K562 (cell line): ENCODE measurements around the gene FN3KRP. TPM values are rescaled to one million over a fixed set of nuclear protein-coding genes. Genes with fewer than 3 reads are reported as not detected.

ENCODE experiments used
- FOXJ2 ChIP-seq: fragments of 200-800 bp; sonication (Bioruptor generic); IDR thresholded peaks from 2 replicates; pipeline ENCODE4 v1.6.1; 2016; ENCODE audit warnings: missing genetic modification characterization, missing compliant biosample characterization
- HMGN3 ChIP-seq: IDR thresholded peaks from 2 replicates; pipeline ENCODE4 v1.6.1; 2011; ENCODE audit warnings: borderline replicate concordance, low read depth, mild to moderate bottlenecking, mixed read lengths, low read length; ENCODE audit not compliant: insufficient read length; ENCODE audit errors: extremely low read depth
- HOXB6 ChIP-seq: fragments of 250-450 bp; sonication (Bioruptor Pico); IDR thresholded peaks from 2 replicates; pipeline ENCODE4 v1.5.1; 2022; ENCODE audit warnings: mild to moderate bottlenecking, borderline replicate concordance
- PURB ChIP-seq: sonication (generic); formaldehyde crosslinking; IDR thresholded peaks from 2 replicates; pipeline ENCODE4 v1.9.0; 2021; ENCODE audit warnings: low read depth, mild to moderate bottlenecking, missing genetic modification reagents
- RCOR1 ChIP-seq, 2 experiments: IDR thresholded peaks; 2 replicates each; pipeline ENCODE4 v1.6.1; 2012; ENCODE audit warnings: low read depth in 2 of 2, low read length in 2 of 2, borderline replicate concordance in 1 of 2, improper control_type of control experiment in 1 of 2
- SMARCE1 ChIP-seq: fragments of 450-650 bp; IDR thresholded peaks from 2 replicates; pipeline ENCODE4 v1.7.1; 2016; ENCODE audit warnings: mild to moderate bottlenecking
- SRSF3 ChIP-seq: fragments of 200-400 bp; formaldehyde crosslinking; IDR thresholded peaks from 2 replicates; pipeline ENCODE4 v1.6.1; 2016; ENCODE audit warnings: mild to moderate bottlenecking, low read length, moderate library complexity; ENCODE audit not compliant: insufficient read depth
- TCF7 ChIP-seq: sonication (generic); IDR thresholded peaks from 2 replicates; pipeline ENCODE4 v1.6.1; 2016; ENCODE audit warnings: antibody characterized with exemption, borderline replicate concordance
- USF1 ChIP-seq: sonication (generic); formaldehyde crosslinking; IDR thresholded peaks from 2 replicates; pipeline ENCODE4 v1.9.0; 2022; ENCODE audit warnings: mild to moderate bottlenecking, missing genetic modification reagents
- ZFP30 ChIP-seq: fragments of 250-450 bp; sonication (Bioruptor Pico); IDR thresholded peaks from 2 replicates; pipeline ENCODE4 v1.8.0; 2022; ENCODE audit warnings: moderate library complexity, mild to moderate bottlenecking, inconsistent platforms, borderline replicate concordance
- polyA plus RNA-seq, 8 experiments: library from polyadenylated mRNA; depleted of rRNA in 4 of 8; stranded (reverse) in 5 of 8; unstranded in 3 of 8; fragments of >200 nt; fragmentation: Nextera tagmentation in 2 of 8; fragmentation: Illumina TruSeq in 1 of 8; extraction: Ambion mirVana in 2 of 8; extraction: Trizol in 1 of 8; gene quantifications; 2 replicates each; pipeline versions ENCODE4 v1.2.1 to v1.2.3, GENCODE V29; 2011 to 2014; ENCODE audit warnings: inconsistent platforms in 1 of 8, missing spikeins in 1 of 8
- total RNA-seq, 7 experiments: library from RNA; depleted of rRNA in 6 of 7; stranded (reverse); fragments of >200 nt in 6 of 7; fragmentation: Illumina TruSeq in 2 of 7; extraction: Trizol in 2 of 7; gene quantifications; 2 replicates each; pipeline versions ENCODE4 v1.2.1 to v1.2.3, GENCODE V29; 2011 to 2021; ENCODE audit warnings: low replicate concordance in 1 of 7
- TF ChIP-seq, protein P1 (sequence below): sonication (generic); formaldehyde crosslinking; IDR thresholded peaks from 2 replicates; pipeline ENCODE4 v1.8.1; 2023; ENCODE audit warnings: missing genetic modification reagents, mild to moderate bottlenecking, borderline replicate concordance
- TF ChIP-seq, protein P2 (sequence below): fragments of 450-650 bp; IDR thresholded peaks from 2 replicates; pipeline ENCODE4 v1.6.1; 2016; ENCODE audit warnings: low read depth, mild to moderate bottlenecking, moderate library complexity
- TF ChIP-seq, protein P3 (sequence below): sonication (generic); formaldehyde crosslinking; IDR thresholded peaks from 2 replicates; pipeline ENCODE4 v1.8.0; 2022; ENCODE audit warnings: mild to moderate bottlenecking, missing genetic modification reagents
- TF ChIP-seq, protein P4 (sequence below): sonication (generic); formaldehyde crosslinking; IDR thresholded peaks from 2 replicates; pipeline ENCODE4 v1.4.0; 2020; ENCODE audit warnings: mild to moderate bottlenecking, missing genetic modification reagents
- TF ChIP-seq, protein P5 (sequence below): fragments of 450-650 bp; IDR thresholded peaks from one replicate; pipeline ENCODE4 v1.6.1; 2018; ENCODE audit warnings: mild to moderate bottlenecking, moderate library complexity; ENCODE audit not compliant: partially characterized antibody

The FN3KRP gene
- total and polyA plus RNA-seq, 9 of the 15 experiments (the other 6 are each of a cell fraction or from before 2014, with no cell fraction given), result 2.0 to 32.1 (median 24.9) TPM

DNA sequence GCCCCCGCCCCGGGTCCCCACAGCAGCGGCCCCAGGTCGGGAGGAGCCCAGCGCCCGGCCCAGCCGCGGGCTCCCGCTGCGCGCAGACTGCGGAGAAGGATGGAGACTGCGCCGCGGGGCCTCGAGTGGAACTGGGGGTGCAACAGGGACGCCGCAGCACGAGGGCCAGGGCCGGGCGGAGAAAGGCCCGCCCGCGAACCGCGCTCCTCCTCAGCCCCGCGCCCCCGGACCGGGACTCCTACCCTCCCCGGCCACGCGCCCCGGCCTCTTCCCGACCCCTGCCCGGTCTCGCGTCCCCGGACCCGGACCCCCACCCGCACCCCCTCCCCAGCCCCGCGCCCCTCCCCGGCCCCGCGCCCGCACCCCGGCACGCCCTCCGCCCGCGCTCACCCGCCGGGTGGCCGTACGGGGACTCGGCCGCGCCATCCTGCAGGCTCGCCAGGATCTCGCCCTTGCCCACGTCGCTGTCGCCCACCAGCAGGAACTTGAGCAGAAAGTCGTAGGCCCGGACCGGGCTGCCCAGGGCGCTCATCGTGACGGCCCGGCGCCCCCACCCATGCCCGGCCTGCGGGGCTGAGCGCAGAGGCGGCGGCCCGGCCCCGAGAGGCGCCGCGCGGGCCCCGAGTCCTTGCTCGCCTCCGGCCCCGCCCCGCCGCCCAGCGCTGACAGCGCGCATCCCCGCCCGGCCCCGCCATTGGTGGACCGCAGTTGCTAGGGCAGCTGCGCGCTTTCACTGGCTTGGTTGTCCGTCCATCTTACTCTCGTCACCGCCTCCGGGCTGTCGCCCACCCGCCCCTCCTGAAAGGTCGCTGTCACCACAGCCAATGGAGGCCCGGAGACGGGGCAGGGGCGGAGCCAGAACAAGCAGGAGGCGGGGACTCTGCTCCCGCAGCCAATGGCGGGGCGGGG is 18.2 kb upstream of the FN3KRP start, which contains the start of gene RAB40B (continued):
- TF ChIP-seq, protein P1, sequence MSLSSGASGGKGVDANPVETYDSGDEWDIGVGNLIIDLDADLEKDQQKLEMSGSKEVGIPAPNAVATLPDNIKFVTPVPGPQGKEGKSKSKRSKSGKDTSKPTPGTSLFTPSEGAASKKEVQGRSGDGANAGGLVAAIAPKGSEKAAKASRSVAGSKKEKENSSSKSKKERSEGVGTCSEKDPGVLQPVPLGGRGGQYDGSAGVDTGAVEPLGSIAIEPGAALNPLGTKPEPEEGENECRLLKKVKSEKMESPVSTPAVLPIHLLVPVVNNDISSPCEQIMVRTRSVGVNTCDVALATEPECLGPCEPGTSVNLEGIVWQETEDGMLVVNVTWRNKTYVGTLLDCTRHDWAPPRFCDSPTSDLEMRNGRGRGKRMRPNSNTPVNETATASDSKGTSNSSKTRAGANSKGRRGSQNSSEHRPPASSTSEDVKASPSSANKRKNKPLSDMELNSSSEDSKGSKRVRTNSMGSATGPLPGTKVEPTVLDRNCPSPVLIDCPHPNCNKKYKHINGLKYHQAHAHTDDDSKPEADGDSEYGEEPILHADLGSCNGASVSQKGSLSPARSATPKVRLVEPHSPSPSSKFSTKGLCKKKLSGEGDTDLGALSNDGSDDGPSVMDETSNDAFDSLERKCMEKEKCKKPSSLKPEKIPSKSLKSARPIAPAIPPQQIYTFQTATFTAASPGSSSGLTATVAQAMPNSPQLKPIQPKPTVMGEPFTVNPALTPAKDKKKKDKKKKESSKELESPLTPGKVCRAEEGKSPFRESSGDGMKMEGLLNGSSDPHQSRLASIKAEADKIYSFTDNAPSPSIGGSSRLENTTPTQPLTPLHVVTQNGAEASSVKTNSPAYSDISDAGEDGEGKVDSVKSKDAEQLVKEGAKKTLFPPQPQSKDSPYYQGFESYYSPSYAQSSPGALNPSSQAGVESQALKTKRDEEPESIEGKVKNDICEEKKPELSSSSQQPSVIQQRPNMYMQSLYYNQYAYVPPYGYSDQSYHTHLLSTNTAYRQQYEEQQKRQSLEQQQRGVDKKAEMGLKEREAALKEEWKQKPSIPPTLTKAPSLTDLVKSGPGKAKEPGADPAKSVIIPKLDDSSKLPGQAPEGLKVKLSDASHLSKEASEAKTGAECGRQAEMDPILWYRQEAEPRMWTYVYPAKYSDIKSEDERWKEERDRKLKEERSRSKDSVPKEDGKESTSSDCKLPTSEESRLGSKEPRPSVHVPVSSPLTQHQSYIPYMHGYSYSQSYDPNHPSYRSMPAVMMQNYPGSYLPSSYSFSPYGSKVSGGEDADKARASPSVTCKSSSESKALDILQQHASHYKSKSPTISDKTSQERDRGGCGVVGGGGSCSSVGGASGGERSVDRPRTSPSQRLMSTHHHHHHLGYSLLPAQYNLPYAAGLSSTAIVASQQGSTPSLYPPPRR (CRISPR knock-in tag), result no peak
- TF ChIP-seq HOXB6 (CRISPR knock-in tag), result no peak
- TF ChIP-seq, protein P2, sequence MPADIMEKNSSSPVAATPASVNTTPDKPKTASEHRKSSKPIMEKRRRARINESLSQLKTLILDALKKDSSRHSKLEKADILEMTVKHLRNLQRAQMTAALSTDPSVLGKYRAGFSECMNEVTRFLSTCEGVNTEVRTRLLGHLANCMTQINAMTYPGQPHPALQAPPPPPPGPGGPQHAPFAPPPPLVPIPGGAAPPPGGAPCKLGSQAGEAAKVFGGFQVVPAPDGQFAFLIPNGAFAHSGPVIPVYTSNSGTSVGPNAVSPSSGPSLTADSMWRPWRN, result no peak
- no peak for TF ChIP-seq SMARCE1
- TF ChIP-seq, protein P3, sequence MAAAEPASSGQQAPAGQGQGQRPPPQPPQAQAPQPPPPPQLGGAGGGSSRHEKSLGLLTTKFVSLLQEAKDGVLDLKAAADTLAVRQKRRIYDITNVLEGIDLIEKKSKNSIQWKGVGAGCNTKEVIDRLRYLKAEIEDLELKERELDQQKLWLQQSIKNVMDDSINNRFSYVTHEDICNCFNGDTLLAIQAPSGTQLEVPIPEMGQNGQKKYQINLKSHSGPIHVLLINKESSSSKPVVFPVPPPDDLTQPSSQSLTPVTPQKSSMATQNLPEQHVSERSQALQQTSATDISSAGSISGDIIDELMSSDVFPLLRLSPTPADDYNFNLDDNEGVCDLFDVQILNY, result no peak
- TF ChIP-seq, protein P4, sequence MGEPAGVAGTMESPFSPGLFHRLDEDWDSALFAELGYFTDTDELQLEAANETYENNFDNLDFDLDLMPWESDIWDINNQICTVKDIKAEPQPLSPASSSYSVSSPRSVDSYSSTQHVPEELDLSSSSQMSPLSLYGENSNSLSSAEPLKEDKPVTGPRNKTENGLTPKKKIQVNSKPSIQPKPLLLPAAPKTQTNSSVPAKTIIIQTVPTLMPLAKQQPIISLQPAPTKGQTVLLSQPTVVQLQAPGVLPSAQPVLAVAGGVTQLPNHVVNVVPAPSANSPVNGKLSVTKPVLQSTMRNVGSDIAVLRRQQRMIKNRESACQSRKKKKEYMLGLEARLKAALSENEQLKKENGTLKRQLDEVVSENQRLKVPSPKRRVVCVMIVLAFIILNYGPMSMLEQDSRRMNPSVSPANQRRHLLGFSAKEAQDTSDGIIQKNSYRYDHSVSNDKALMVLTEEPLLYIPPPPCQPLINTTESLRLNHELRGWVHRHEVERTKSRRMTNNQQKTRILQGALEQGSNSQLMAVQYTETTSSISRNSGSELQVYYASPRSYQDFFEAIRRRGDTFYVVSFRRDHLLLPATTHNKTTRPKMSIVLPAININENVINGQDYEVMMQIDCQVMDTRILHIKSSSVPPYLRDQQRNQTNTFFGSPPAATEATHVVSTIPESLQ (CRISPR knock-in tag), result no peak
- TF ChIP-seq SRSF3, result no peak
- TF ChIP-seq PURB (CRISPR knock-in tag), result no peak
- no peak for TF ChIP-seq USF1 (CRISPR knock-in tag)
- TF ChIP-seq TCF7, result no peak
- no peak for TF ChIP-seq ZFP30 (CRISPR knock-in tag)
- no peak for TF ChIP-seq RCOR1 (IDR thresholded peaks at IDR 0.05; ENCODE audit: borderline replicate concordance in 1 of 2, low read depth in 2 of 2, low read length in 2 of 2)
- TF ChIP-seq, protein P5, sequence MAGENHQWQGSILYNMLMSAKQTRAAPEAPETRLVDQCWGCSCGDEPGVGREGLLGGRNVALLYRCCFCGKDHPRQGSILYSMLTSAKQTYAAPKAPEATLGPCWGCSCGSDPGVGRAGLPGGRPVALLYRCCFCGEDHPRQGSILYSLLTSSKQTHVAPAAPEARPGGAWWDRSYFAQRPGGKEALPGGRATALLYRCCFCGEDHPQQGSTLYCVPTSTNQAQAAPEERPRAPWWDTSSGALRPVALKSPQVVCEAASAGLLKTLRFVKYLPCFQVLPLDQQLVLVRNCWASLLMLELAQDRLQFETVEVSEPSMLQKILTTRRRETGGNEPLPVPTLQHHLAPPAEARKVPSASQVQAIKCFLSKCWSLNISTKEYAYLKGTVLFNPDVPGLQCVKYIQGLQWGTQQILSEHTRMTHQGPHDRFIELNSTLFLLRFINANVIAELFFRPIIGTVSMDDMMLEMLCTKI, result no peak
- TF ChIP-seq HMGN3, result peak; percentile 47
- no peak; the same call in 1 of the 2 replicates for TF ChIP-seq FOXJ2 (tag)
